ENCODE measurements around the gene UBE2M.

- TF ChIP-seq CTCF (IDR thresholded peaks at IDR 0.05; ENCODE audit: low read depth, low read length) = no peak
- no peak for TF ChIP-seq EZH2phosphoT487 (IDR thresholded peaks at IDR 0.05; ENCODE audit: low read depth)
These were observed 10.8 kb downstream of the UBE2M start for GRCh38 chr19:58547323-58548312.
